ENCODE measurements around the gene FUT7.

Gene FUT7

DNA sequence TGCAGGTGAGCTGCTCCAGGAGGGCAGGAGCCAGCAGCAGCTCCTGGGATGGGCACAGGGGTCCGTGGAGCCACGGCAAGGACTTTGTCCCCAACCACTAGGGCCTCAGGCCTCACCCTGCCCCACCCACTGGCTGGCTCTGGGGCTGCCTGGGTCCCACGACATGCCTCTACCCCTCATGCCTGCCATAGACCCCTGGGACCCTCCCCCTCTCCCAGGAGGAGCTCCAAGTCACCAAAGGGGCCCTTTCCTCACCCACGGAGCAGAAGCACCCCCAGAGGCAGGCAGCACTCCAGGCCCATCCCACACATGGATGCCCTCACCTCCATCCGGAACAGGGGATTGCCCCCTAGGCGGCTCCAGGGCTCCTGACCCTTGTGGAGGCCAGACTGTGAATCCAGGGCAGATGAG lies 10.3 kb downstream of the FUT7 start:
- no peak for ATAC-seq
- Mint-ChIP-seq H3K27me3 (no peaks in the 10 kb centered on the region), H3K36me3 (no peaks in the 10 kb centered on the region), H3K4me3 (no peak overlapping the region), H3K4me1 (peaks cover 13% of the 10 kb centered on the region), H3K27ac (no peak overlapping the region), H3K9me3 (peaks cover 5% of the 10 kb centered on the region)

DNA sequence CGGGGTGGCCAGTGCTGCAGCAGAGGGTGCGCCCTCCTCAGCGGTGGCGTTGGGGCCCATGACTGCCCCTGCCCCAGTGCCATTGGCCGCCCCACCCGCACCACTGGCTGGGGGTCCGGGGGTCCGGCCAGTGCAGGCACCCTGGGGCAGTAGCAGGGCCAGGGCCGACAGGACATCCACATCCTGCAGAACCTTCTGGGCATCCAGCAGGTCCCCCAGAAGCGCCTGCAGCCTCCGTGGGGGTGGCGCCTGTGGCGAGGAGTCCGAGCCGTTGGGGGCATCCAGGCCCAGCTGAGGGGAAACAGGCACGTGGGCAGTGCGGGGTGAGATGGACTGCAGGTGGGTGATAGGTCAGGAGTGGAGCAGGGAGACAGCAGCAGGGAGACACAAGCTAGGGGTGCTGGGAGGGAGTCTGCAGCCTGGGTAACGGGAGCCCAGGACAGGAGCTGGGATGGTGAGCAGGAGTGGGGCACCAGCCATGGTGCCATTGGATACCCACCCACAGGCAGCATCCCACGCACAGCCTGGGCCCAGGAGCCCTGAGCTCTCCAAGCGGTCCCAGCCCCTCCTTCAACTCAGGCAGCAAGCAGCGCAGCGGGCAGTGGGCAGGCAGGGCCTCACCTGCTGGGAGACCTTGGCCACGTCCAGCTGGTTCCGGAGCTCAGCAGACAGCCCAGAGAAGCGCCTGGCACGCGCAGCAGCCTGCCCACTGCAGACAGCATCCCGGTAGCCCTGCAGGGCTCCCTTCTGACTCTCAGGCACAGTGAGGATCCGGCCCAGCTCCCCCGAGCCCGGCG lies 10.9 kb downstream of the FUT7 start:
- Mint-ChIP-seq H3K4me3 (no peak overlapping the region), H3K36me3 (no peaks in the 10 kb centered on the region), H3K27me3 (no peaks in the 10 kb centered on the region), H3K27ac (no peak overlapping the region), H3K9me3 (peaks cover 5% of the 10 kb centered on the region), H3K4me1 (peaks cover 7% of the 10 kb centered on the region)
- ATAC-seq = no peak

DNA sequence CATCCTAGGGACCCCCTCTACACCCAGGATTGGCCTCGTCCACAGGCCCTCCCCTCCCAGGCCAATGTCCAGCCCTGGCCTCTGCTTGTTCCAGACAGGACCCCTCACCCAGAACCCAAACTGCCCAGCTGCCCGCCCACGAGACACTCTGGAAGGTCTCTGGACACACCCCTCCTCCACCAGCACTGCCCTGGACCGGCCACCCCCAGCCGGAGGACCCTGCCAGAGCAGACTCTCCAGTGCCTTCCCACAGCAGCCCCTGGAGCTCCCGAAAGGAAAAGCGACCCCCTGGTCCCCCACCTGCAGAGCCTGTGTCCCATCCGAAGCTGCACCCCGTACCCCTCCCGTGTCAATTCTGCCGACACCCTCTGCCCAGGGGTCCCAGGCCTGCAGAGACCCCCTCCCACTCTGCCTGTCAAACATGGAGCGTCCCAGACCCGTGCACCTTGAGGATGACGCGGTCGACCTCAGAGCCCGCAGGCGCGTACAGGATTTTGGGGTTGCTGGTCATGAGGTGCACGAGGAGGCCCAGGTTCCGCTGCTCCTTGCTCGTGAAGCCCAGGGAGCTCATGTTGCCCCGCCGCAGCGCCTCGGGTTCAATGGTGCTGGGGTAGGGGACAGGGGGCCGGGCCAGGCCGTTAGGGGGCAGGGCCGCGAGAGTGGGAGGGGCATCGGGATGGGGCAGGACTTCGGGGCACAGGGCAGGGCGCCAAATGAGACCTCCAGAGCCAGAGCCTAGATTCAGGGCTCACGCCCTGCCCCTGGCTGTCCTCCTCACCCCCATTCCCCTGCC lies 11.8 kb downstream of the FUT7 start:
- Mint-ChIP-seq H3K27ac (no peak overlapping the region), H3K4me3 (no peak overlapping the region), H3K9me3 (peaks cover 5% of the 10 kb centered on the region), H3K27me3 (no peaks in the 10 kb centered on the region), H3K36me3 (no peaks in the 10 kb centered on the region), H3K4me1 (no peaks in the 10 kb centered on the region)
- ATAC-seq = no peak

DNA sequence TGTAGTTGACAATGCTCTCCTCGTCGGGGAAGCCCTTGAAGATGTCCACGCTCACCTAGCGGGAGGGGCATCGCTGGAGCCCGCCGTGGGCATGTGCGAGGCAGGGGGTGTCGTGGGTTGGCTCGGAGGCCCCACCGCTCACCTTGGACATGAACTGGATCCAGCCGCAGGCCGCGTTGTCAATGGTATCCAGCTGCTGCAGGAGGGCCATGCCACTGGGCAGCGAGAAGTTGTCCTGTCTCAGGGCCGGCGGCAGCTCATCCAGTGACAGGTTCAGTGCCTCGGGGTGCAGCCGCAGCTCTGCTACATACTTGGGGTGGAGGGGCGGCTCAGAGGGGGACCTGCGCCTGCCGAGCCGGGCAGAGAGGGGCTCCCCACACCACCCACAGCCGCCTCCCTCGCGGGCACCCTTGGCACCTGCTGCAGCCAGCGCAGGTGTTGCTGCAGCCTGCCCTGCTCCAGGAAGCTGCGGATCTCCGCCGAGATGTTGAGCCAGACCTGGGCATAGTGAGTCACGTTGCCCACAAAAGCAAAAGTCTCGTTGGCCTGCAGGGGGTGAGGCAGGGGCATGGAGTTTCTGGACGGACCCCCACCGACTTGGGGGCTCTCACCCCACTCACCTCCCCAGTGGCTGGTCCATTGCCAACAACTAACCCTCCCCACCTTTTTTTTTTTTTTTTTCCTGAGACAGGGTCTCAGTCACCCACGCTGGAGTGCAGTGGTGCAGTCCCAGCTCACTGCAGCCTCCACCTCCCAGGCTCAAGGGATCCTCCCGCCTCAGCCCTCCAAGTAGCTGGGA lies 12.9 kb downstream of the FUT7 start:
- no peak for ATAC-seq
- H3K9me3 Mint-ChIP-seq = peaks cover 5% of the 10 kb centered on the region
- no peak overlapping the region for H3K4me3 Mint-ChIP-seq
- no peaks in the 10 kb centered on the region for H3K27me3 Mint-ChIP-seq
- H3K4me1 Mint-ChIP-seq = no peaks in the 10 kb centered on the region
- H3K36me3 Mint-ChIP-seq = no peaks in the 10 kb centered on the region
- no peak overlapping the region for H3K27ac Mint-ChIP-seq

DNA sequence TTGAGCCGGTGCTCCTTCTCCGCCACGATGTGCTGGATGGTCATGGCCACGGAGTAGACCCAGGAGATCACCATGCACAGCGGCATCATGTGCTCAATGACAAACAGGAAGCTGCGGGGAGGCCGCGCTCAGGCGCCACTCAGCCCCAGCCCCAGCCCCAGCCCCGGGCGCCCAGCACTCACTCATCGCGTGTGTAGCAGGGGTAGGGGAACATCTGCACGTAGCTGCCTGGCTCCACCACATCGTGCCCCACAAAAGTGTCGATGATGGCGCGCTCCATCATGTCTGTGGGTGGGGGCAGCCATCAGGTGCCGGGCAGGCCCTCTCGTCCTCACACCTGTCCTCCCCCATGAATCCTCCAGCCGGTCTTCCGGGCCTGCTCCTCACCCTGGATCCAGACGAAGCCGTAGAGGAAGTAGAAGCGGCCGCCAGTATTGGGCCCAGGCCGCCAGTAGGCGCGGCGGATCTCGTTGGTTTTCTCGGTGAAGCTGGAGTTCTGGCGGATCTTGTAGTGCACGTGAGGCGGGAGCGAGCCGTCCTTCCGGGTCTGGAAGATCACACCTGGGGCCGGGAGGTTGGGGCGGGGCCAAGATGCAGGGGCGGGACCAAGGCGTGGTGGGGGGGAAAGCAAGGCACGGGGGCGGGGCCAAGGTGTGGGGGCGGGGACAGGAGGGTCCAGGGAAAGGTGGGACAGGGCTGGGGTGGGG lies 13.9 kb downstream of the FUT7 start:
- H3K4me3 Mint-ChIP-seq = no peak overlapping the region
- no peaks in the 10 kb centered on the region for H3K27me3 Mint-ChIP-seq
- H3K36me3 Mint-ChIP-seq = no peaks in the 10 kb centered on the region
- H3K4me1 Mint-ChIP-seq = no peaks in the 10 kb centered on the region
- peaks cover 5% of the 10 kb centered on the region for H3K9me3 Mint-ChIP-seq
- H3K27ac Mint-ChIP-seq = no peak overlapping the region
- no peak for ATAC-seq

DNA sequence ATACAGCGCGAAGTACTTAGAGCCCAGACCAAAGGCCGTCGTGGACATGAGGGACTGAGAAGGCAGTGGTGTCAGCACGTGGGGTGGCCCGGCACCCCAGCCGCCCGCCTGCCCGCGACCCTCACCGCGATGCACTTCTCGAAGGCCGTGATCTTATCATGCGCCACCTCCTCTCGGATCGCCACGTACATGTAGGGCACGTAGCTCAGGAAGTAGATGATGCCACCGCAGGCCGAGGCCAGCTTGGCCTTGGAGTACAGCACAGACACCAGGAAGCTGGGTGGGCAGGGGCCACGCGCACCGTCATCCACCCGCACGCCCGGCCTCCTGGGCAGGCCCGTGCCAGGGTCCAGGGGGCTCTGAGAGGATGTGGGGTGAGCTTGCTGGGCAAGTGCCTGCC lies 14.8 kb downstream of the FUT7 start:
- H3K4me1 Mint-ChIP-seq = no peaks in the 10 kb centered on the region
- H3K36me3 Mint-ChIP-seq = no peaks in the 10 kb centered on the region
- H3K27ac Mint-ChIP-seq = no peak overlapping the region
- no peak for ATAC-seq
- no peak overlapping the region for H3K4me3 Mint-ChIP-seq
- H3K9me3 Mint-ChIP-seq = peaks cover 4% of the 10 kb centered on the region
- no peaks in the 10 kb centered on the region for H3K27me3 Mint-ChIP-seq

DNA sequence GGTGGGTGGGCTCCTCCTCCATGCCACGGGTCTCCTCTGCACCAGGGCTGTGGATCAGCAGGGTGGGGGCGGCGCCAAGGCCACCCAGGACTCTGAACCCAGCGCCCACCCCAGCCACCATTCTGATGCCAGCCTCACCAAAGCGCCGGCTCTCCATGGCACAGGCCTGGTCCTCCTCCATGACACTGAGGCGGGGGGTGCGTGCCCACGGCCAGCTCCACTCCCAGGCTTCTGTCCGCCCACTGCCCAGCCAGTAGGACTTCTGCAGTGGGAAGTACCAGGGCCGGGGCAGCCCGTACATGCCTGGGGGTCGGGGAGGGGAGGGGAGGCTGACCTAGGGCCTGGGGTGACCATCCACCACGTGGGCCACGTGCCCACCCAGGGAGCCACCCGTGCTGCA lies 15.5 kb downstream of the FUT7 start:
- Mint-ChIP-seq H3K4me3 (no peak overlapping the region), H3K9me3 (no peaks in the 10 kb centered on the region), H3K4me1 (no peaks in the 10 kb centered on the region), H3K27me3 (no peaks in the 10 kb centered on the region), H3K36me3 (peaks cover 3% of the 10 kb centered on the region), H3K27ac (no peak overlapping the region)
- ATAC-seq = no peak

DNA sequence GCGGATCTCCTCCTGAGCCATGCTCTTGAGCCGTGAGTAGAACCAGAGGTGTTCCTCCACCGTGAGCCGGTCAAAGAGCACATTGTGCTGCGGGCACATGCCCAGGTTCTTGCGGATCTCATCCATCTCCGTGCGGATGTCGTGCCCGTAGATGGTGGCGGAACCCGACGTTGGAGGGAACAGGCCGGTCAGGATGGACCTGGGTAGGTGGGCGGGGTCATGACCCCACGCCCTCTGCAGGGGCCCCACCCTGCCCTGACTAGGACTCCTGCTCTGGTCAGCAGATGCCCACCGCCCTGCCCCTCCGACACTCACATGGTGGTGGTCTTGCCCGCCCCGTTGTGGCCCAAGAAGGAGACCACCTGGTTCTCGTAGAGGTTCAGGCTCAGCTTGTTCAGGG lies 15.9 kb downstream of the FUT7 start:
- Mint-ChIP-seq H3K9me3 (no peaks in the 10 kb centered on the region), H3K4me3 (no peak overlapping the region), H3K4me1 (no peaks in the 10 kb centered on the region), H3K36me3 (peaks cover 8% of the 10 kb centered on the region), H3K27ac (no peak overlapping the region), H3K27me3 (no peaks in the 10 kb centered on the region)
- no peak for ATAC-seq

DNA sequence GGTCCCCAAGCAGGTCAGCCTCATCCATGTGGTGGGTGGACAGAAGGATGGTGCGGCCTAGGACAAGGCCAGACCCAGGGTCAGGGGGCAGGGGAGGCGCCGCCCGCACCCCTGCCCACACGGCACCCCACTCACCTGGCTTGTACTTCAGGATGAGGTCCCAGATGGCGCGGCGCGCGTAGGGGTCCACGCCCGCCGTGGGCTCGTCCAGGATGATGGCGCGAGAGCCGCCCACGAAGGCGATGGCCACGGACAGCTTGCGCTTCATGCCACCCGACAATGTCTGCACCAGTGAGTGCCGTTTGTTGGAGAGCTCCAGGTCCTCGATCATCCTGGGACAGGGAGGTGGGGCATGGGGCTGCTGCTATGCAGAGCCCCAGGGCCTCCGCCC lies 16.4 kb downstream of the FUT7 start:
- Mint-ChIP-seq H3K27ac (no peak overlapping the region), H3K4me1 (no peaks in the 10 kb centered on the region), H3K4me3 (no peak overlapping the region), H3K9me3 (no peaks in the 10 kb centered on the region), H3K27me3 (no peaks in the 10 kb centered on the region), H3K36me3 (peaks cover 8% of the 10 kb centered on the region)
- no peak for ATAC-seq

DNA sequence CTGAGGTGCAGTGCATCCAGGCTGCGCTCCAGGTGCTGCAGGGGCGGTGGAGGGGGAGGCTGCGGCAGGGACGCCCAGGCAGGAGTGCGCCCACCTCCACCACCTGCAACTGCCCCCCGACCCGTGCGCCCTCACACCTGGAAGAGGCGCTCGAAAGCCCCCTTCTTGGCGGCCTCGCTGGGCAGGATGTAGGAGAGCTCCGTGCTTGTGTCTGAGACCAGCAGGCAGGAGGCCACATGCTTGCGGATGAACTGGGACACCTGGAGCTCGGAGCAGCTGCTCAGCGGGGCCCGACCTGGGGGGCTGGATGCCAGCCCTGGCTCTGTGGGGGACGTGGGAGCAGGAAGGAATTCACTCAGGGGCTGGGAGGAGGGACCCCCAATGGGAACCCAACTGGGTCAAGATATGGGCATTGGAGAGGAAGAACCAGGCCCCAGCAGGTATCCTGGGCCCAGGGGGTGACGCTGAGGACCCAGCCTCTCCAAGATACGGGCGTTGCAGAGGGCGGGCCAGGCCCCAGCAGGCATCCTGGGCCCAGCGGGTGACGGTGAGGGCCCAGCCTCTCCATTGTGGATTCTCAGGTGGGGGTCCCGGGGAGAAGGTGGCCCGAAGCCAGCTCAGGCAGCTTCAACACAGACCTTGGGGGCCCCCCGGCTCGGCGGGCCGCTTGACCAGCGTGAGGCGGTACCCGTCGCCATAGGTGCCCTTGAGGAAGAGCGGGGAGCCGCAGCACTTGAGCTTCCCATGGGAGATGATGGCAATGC lies 16.9 kb downstream of the FUT7 start:
- Mint-ChIP-seq H3K27me3 (no peaks in the 10 kb centered on the region), H3K9me3 (no peaks in the 10 kb centered on the region), H3K27ac (no peak overlapping the region), H3K4me1 (no peaks in the 10 kb centered on the region), H3K36me3 (peaks cover 8% of the 10 kb centered on the region), H3K4me3 (no peak overlapping the region)
- ATAC-seq = no peak

DNA sequence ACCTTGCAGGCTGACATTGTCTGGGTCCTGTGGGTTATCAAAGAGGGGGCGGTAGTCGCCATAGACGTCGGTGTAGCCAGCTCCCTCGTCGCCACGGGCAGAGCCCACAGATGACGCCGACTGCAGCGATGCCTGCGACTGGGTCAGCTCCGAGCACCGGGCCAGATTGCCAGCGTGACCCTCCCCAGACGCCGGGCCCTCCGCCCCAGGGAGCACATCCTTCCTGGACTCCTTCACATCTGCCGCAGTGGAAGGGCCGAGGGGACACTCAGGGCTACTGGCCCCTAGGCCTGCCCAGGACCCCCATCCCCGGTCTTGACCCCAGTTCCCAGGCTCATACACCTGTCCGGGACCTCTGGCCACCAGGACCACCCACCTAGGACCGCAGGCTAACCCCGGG lies 17.7 kb downstream of the FUT7 start:
- no peaks in the 10 kb centered on the region for H3K27me3 Mint-ChIP-seq
- peaks cover 8% of the 10 kb centered on the region for H3K36me3 Mint-ChIP-seq
- H3K4me3 Mint-ChIP-seq = no peak overlapping the region
- no peaks in the 10 kb centered on the region for H3K4me1 Mint-ChIP-seq
- ATAC-seq = no peak
- H3K9me3 Mint-ChIP-seq = no peaks in the 10 kb centered on the region
- H3K27ac Mint-ChIP-seq = no peak overlapping the region

DNA sequence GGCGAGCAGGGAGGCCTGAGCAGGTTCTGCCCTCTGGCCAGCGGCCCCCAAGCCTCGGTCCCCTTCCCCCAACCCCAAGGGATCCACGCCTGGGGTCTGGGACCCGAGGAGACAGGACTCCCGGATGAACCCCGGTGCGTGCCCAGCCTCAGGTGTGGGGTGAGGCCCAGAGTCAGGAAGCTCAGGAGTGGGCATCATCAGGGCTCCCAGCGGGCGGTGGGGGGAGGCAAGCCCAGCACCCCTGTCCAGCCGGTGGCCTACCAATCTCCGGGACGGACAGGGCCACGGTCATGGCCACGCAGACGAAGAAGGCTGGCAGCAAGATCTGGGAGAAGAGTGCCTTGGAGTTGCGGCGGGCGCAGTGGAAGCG lies 18.3 kb downstream of the FUT7 start:
- no peaks in the 10 kb centered on the region for H3K9me3 Mint-ChIP-seq
- H3K36me3 Mint-ChIP-seq = peaks cover 8% of the 10 kb centered on the region
- no peak overlapping the region for H3K27ac Mint-ChIP-seq
- H3K27me3 Mint-ChIP-seq = no peaks in the 10 kb centered on the region
- H3K4me1 Mint-ChIP-seq = no peaks in the 10 kb centered on the region
- no peak for ATAC-seq
- H3K4me3 Mint-ChIP-seq = no peak overlapping the region

DNA sequence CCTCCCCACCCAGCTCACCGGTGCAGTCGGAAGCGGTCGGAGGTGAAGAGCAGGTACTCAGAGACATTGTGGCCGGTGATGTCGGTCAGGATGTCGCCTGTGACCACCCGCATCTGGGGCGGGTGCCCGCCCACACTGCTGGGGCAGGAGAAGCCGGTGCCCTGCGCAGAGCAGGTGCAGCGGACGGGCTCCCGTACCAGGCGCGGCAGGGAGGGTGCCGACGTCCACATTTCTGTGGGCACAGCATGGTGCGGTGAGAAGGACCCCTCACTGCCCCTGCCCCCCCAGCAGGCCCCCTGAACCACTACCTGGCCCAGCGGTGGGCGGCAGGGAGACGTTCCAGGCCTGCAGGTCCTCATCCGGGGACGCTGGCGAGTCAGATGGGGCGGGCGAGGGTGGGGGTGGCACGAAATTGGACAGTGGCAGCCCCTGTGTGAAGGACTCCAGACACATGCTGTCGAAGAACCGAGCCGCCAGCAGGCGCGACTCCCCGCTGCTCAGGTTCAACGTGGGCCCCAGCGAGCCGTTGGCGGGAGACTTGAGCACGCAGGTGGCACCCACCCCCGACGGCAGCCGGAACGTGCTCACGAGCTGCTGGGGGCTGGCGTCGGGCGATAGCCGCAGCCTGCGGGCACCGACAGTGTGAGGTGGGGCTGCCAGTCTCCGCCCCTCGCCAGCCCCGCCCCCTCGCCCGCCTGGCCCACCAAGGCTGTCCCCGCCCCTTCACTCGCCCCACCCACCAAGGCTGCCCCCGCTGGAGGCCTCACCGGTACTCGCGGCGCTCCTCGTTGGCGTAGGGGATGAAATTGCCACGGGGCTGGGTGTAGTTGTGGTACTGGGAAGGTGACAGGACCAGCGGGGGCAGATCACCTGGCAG lies 19.0 kb downstream of the FUT7 start:
- Mint-ChIP-seq H3K36me3 (peaks cover 8% of the 10 kb centered on the region), H3K4me1 (no peaks in the 10 kb centered on the region), H3K27me3 (no peaks in the 10 kb centered on the region), H3K9me3 (no peaks in the 10 kb centered on the region), H3K27ac (no peak overlapping the region), H3K4me3 (no peak overlapping the region)
- ATAC-seq = no peak
